ENCODE results near the gene CRYZ.

DNA sequence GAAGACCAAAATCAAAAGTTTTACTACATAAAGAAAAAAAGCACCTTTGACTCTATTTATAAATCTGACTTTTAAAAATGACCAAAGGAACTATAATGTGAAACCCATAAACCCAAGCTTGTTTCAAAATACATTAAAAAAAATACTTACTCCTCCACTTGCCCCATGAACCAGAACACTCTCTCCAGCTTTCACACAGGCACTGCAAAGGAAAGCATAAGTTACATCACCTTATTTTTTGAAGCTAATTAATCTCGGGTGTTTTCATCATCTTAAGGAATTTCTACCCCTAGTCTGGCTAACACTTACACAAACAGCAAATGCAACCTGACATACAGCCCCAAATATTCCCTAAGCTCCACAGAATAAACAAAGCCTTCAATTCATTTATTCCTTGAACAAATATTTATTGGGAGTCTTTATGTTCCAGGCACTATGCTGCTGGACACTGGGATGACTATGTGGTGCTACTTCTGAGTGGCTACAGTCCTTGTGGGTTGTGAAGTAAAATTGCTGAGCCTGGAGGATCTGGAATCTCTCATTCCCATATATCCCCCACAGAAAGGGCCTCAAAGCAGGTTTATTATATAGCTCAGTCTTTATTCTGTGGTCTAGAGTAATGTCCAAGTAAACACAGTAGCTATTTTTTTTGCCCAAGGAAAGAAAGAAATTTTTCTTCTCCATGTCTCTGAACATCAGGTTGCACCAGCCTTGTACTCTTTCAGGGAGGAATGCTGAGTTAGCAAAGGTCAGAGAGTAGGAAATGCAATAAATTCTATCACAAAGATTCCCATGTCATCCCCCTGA is 18.2 kb downstream of the CRYZ start:
- no peak for TF ChIP-seq TAF1 (IDR thresholded peaks at IDR 0.05; ENCODE audit: borderline replicate concordance, insufficient read depth, low read length)
- no peak for TF ChIP-seq SIN3A (IDR thresholded peaks at IDR 0.05; ENCODE audit: borderline replicate concordance, insufficient read depth, low read length)
- TF ChIP-seq POLR2AphosphoS5 (IDR thresholded peaks at IDR 0.05; ENCODE audit: low read depth, low read length), result no peak

Measured in PFSK-1 (cell line).